Activated B cell treated with CpG ODN at 0.5 μM for 24 hours (primary cell): ENCODE results near the gene GTF2H4. TPM values are rescaled to one million over a fixed set of nuclear protein-coding genes. Genes with fewer than 3 reads are reported as not detected.

ENCODE experiments used
- ATAC-seq: fragments of 200-7000 bp; cut with Tn5 transposase; one replicate; pipeline ENCODE4 v1.10.0; 2021; ENCODE audit warnings: low read depth, mild to moderate bottlenecking, moderate library complexity
- CTCF ChIA-PET: fragments of 350-600 bp; sonication (Branson Sonifier 250); formaldehyde crosslinking; loops from one replicate; lab custom pipeline; 2021; ENCODE audit warnings: antibody characterized with exemption; lab: Charles Lee
- POLR2A ChIA-PET: fragments of 350-600 bp; sonication (Branson Sonifier 250); formaldehyde crosslinking; loops from one replicate; lab custom pipeline; 2021; ENCODE audit warnings: antibody characterized with exemption; lab: Charles Lee
- DNase-seq: peaks from one replicate; pipeline ENCODE4 v3.0.0; 2022
- H3K27ac Mint-ChIP-seq: one replicate; pipeline ENCODE4 v1.8.0; 2020; ENCODE audit warnings: mixed read lengths
- H3K27me3 Mint-ChIP-seq: one replicate; pipeline ENCODE4 v1.8.0; 2021; ENCODE audit warnings: mixed read lengths
- H3K36me3 Mint-ChIP-seq: one replicate; pipeline ENCODE4 v1.8.0; 2021; ENCODE audit warnings: low read depth, mixed read lengths
- H3K4me1 Mint-ChIP-seq: one replicate; pipeline ENCODE4 v1.8.0; 2021; ENCODE audit warnings: mixed read lengths
- H3K4me3 Mint-ChIP-seq: one replicate; pipeline ENCODE4 v1.8.0; 2020; ENCODE audit warnings: mild to moderate bottlenecking, mixed read lengths
- H3K9me3 Mint-ChIP-seq: one replicate; pipeline ENCODE4 v1.8.0; 2020; ENCODE audit warnings: mixed read lengths
- intact Hi-C: fragments of 100-400 bp; cut with micrococcal nuclease; formaldehyde crosslinking; loops from one replicate; pipeline ENCODE4 v1.15.1; 2024
- total RNA-seq: library from RNA; stranded (reverse); gene quantifications from 2 replicates; pipeline ENCODE4 v1.2.3, GENCODE V29; 2022
- TF ChIP-seq, protein P1 (sequence below): fragments of 200-600 bp; IDR thresholded peaks from one replicate; pipeline ENCODE4 v1.8.0; 2022; ENCODE audit warnings: antibody characterized with exemption, mild to moderate bottlenecking

The GTF2H4 gene
- total RNA-seq, 1 donor from 2014 or later, result 42.3 TPM

DNA sequence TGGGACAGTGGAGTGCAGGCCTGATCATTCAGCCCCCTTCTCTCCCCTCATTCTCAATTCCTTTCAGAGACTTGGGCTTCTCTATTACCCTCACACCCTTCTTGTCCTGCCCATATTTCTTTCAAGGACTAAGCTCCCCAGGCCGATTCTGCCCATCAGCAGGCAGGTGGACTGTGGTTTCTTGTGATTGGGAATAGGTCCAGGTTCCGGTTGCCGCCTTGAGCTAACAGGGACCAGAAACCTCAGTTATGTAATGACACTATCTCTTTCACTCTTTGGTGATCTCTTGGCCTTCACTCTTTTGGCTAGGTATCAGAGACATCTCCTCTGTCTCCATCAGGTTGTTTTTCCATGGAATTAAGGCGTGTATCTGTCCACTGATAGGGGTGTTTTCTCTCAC lies 39.2 kb downstream of the GTF2H4 start:
- Mint-ChIP-seq H3K4me1 (peaks cover 4% of the 10 kb centered on the region), H3K9me3 (no peaks in the 10 kb centered on the region), H3K36me3 (no peaks in the 10 kb centered on the region), H3K27me3 (peaks cover 43% of the 10 kb centered on the region), H3K4me3 (no peak overlapping the region), H3K27ac (no peak overlapping the region)
- intact Hi-C loops, result no loop called here
- POLR2A ChIA-PET, result no interaction called here
- DNase-seq (no peak), ATAC-seq (no peak)
- TF ChIP-seq, protein P1, sequence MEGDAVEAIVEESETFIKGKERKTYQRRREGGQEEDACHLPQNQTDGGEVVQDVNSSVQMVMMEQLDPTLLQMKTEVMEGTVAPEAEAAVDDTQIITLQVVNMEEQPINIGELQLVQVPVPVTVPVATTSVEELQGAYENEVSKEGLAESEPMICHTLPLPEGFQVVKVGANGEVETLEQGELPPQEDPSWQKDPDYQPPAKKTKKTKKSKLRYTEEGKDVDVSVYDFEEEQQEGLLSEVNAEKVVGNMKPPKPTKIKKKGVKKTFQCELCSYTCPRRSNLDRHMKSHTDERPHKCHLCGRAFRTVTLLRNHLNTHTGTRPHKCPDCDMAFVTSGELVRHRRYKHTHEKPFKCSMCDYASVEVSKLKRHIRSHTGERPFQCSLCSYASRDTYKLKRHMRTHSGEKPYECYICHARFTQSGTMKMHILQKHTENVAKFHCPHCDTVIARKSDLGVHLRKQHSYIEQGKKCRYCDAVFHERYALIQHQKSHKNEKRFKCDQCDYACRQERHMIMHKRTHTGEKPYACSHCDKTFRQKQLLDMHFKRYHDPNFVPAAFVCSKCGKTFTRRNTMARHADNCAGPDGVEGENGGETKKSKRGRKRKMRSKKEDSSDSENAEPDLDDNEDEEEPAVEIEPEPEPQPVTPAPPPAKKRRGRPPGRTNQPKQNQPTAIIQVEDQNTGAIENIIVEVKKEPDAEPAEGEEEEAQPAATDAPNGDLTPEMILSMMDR, result no peak
- CTCF ChIA-PET, result no interaction called here

DNA sequence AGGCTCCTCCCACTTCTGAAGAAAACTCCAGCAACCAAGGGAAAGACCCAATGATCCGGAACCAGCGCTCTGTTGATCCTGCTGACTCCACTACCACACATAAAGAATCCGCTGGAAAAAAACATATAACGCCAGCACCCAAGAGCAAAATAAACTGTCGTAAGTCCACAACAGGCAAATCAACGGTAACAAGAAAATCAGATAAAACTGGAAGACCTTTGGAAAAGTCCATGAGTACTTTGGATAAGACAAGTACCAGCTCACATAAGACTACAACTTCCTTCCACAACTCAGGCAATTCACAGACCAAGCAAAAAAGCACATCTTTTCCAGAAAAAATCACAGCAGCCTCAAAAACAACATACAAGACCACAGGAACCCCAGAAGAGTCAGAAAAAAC lies 40.8 kb downstream of the GTF2H4 start:
- Mint-ChIP-seq H3K4me1 (no peaks in the 10 kb centered on the region), H3K4me3 (no peak overlapping the region), H3K27ac (no peak overlapping the region), H3K9me3 (no peaks in the 10 kb centered on the region), H3K27me3 (peaks cover 30% of the 10 kb centered on the region), H3K36me3 (no peaks in the 10 kb centered on the region)
- POLR2A ChIA-PET, result no interaction called here
- DNase-seq (no peak), ATAC-seq (no peak)
- TF ChIP-seq, protein P1, result no peak
- intact Hi-C loops, result no loop called here
- CTCF ChIA-PET, result no interaction called here

DNA sequence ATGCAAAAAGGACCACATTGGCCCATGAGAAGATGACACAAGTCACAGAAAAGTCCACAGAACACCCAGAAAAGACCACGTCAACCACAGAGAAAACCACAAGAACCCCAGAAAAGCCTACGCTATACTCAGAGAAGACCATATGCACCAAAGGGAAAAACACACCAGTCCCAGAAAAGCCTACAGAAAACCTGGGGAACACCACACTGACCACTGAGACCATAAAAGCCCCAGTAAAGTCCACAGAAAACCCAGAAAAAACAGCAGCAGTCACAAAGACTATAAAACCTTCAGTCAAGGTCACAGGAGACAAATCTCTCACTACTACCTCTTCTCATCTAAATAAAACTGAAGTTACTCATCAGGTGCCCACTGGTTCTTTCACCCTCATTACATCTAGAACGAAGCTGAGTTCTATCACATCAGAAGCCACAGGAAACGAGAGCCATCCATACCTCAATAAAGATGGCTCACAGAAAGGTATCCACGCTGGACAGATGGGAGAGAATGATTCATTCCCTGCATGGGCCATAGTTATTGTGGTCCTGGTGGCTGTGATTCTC lies 44.0 kb downstream of the GTF2H4 start:
- DNase-seq (no peak), ATAC-seq (no peak)
- no peaks in the 10 kb centered on the region for H3K36me3 Mint-ChIP-seq
- ChIA-PET POLR2A (no interaction called here), CTCF (no interaction called here)
- no peaks in the 10 kb centered on the region for H3K9me3 Mint-ChIP-seq
- TF ChIP-seq, protein P1, result no peak
- H3K27me3 Mint-ChIP-seq, result peaks cover 17% of the 10 kb centered on the region
- H3K27ac Mint-ChIP-seq, result no peak overlapping the region
- H3K4me1 Mint-ChIP-seq, result peaks cover 21% of the 10 kb centered on the region
- intact Hi-C loops, result no loop called here
- H3K4me3 Mint-ChIP-seq, result no peak overlapping the region

DNA sequence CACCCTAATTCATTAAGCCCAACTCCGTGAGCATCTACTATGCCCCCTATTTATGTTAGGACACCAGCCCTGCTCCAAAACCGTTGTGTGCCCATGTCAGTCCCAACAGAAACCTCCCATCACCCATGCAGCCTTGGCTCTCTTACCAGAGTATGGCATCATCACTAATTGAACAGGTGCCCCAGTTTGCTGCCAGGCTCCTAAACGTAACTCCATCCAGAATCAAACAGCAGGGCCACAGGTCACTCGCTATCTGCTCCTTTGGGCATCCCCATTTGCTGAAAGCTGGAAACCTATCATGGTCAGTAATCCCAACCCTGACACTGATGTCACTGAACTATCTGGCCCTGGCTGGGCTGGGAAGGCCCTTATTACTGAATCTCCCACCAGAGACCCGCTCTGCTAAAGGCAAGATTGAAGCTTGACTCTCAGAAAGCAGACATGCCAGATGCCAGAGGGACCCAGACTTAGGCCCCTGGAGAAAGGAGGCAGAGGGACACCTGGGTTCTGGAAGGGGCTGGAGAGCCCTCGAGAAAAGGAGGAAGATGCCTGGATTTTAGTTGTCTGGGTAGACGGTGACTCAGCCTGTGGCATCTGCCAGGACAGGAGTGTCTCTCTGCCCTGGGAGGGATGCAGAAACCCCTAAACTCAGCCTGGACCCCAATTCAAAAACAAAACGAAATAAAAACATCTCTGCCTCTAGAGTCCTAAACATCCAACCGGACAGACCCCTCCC lies 46.8 kb downstream of the GTF2H4 start:
- intact Hi-C loops, result loop anchor here (2.0 to 5.0 kb wide), 2 partner anchors 40 to 212 kb away; partner anchors contain the start of genes FLOT1, IER3 and VARS2
- CTCF ChIA-PET, result interaction anchor here (0.6 to 1.6 kb wide), 2 partner anchors 124 to 1885 kb away, joined by 4 read pairs; no protein-coding TSS in a partner anchor
- TF ChIP-seq, protein P1, result no peak
- H3K27ac Mint-ChIP-seq, result peak overlapping the region; percentile 62
- peaks cover 21% of the 10 kb centered on the region for H3K4me1 Mint-ChIP-seq
- no peak for ATAC-seq
- no peak for DNase-seq
- POLR2A ChIA-PET, result interaction anchor here (0.9 to 2.0 kb wide), 5 partner anchors 37 to 1017 kb away, joined by 3 to 17 read pairs (median 4); partner anchors contain the start of genes DDR1, DXO and VARS2
- H3K36me3 Mint-ChIP-seq, result no peaks in the 10 kb centered on the region
- no peaks in the 10 kb centered on the region for H3K9me3 Mint-ChIP-seq
- peak overlapping the region; percentile 82 for H3K4me3 Mint-ChIP-seq
- peaks cover 6% of the 10 kb centered on the region for H3K27me3 Mint-ChIP-seq
